Measurements from ENCODE around the gene NCBP3.

- no peak for TF ChIP-seq SP1 (IDR thresholded peaks at IDR 0.05)
- TF ChIP-seq CTBP1 (IDR thresholded peaks at IDR 0.05; ENCODE audit: borderline replicate concordance): no peak
- TF ChIP-seq FOXM1 (IDR thresholded peaks at IDR 0.05; ENCODE audit: borderline replicate concordance): no peak
- TF ChIP-seq ZNF384 (IDR thresholded peaks at IDR 0.05): no peak
- no peak for TF ChIP-seq BHLHE40 (IDR thresholded peaks at IDR 0.05; ENCODE audit: borderline replicate concordance)
- no peak for TF ChIP-seq ELF4 (IDR thresholded peaks at IDR 0.05)
- TF ChIP-seq HDGF (IDR thresholded peaks at IDR 0.05; ENCODE audit: borderline replicate concordance): no peak
- TF ChIP-seq NFRKB (IDR thresholded peaks at IDR 0.05): no peak
- TF ChIP-seq SUZ12 (IDR thresholded peaks at IDR 0.05): no peak
- no peak for TF ChIP-seq FOXK2 (IDR thresholded peaks at IDR 0.05)
- no peak for TF ChIP-seq PKNOX1 (IDR thresholded peaks at IDR 0.05)
Observed at GRCh38 chr17:3895354-3895753, 49.3 kb upstream of the NCBP3 start.
